Endothelial cell of umbilical vein (primary cell): ENCODE results near the gene CYB5D1. TPM values are rescaled to one million over a fixed set of nuclear protein-coding genes. Genes with fewer than 3 reads are reported as not detected.

ENCODE experiments used
- BruUV-seq: library from RNA; stranded (reverse); fragments of 400-500 nt; replicated peaks from 2 replicates; lab custom pipeline; 2021; lab: Mats Ljungman, UMichigan
- CTCF ChIA-PET: fragments of 300-600, 350-600 bp; sonication (Branson Sonifier 250); formaldehyde crosslinking; loops from one replicate; lab custom pipeline; 2021; ENCODE audit warnings: antibody characterized with exemption, inconsistent platforms; lab: Charles Lee
- POLR2A ChIA-PET: fragments of 300-600, 350-600 bp; sonication (Branson Sonifier 250); formaldehyde crosslinking; loops from one replicate; lab custom pipeline; 2021; ENCODE audit warnings: antibody characterized with exemption, inconsistent platforms; lab: Charles Lee
- DNase-seq: peaks from one replicate; pipeline ENCODE4 v3.0.0-alpha.2; 2011; ENCODE audit warnings: low read depth, low spot score
- FAIRE-seq: peaks from 2 replicates; lab custom pipeline; 2011; peaks lifted over from hg19 to GRCh38; lab: Jason Lieb, UNC
- H2AFZ ChIP-seq: 2 replicates; pipeline ENCODE4 v1.6.0; 2012; ENCODE audit warnings: low read depth, low read length, control low read depth, inconsistent platforms
- H3K27ac ChIP-seq: 2 replicates; pipeline ENCODE4 v1.5.1; 2011; ENCODE audit warnings: low read depth, mild to moderate bottlenecking, control low read depth, low read length, moderate library complexity; ENCODE audit not compliant: insufficient read depth
- H3K27me3 ChIP-seq, 2 experiments: 2 replicates each; pipeline versions ENCODE4 v1.6.0 to v1.6.1; 2011; ENCODE audit warnings: low read length in 2 of 2, mixed read lengths in 1 of 2; ENCODE audit not compliant: control insufficient read depth in 2 of 2, insufficient read depth in 2 of 2
- H3K36me3 ChIP-seq, 2 experiments: 2 replicates in 1 of 2; 3 replicates in 1 of 2; pipeline ENCODE4 v1.5.1; 2011; ENCODE audit warnings: low read length in 2 of 2, mild to moderate bottlenecking in 1 of 2, moderate library complexity in 1 of 2; ENCODE audit not compliant: control insufficient read depth in 2 of 2, insufficient read depth in 2 of 2; ENCODE audit errors: extremely low read depth in 1 of 2
- H3K4me1 ChIP-seq: 3 replicates; pipeline ENCODE4 v1.5.1; 2011; ENCODE audit warnings: mild to moderate bottlenecking, low read length; ENCODE audit not compliant: control insufficient read depth, insufficient read depth; ENCODE audit errors: extremely low read depth
- H3K4me2 ChIP-seq: 2 replicates; pipeline ENCODE4 v1.6.1; 2011; ENCODE audit warnings: low read length, control low read depth, mixed read lengths; ENCODE audit not compliant: insufficient read depth
- H3K4me3 ChIP-seq, 3 experiments: fragments of 200-600 bp in 1 of 3; sonication (generic), shearing (Covaris generic) in 1 of 3; replicated peaks in 1 of 3; 2 replicates each; pipeline ENCODE4 v1.5.1; 2011 to 2016; ENCODE audit warnings: control low read depth in 3 of 3, low read length in 3 of 3, mild to moderate bottlenecking in 2 of 3, inconsistent platforms in 1 of 3, low read depth in 1 of 3, moderate library complexity in 1 of 3; ENCODE audit not compliant: insufficient read depth in 1 of 3
- H3K79me2 ChIP-seq: 2 replicates; pipeline ENCODE4 v1.6.0; 2012; ENCODE audit warnings: low read length, inconsistent platforms; ENCODE audit not compliant: control insufficient read depth, insufficient read depth
- H3K9ac ChIP-seq: replicated peaks from 2 replicates; pipeline ENCODE3; 2011; ENCODE audit warnings: low read length, control low read depth; ENCODE audit not compliant: insufficient read depth; ENCODE audit errors: extremely low read depth
- H3K9me1 ChIP-seq: replicated peaks from 3 replicates; pipeline ENCODE4 v1.6.0; 2011; ENCODE audit warnings: mild to moderate bottlenecking, low read length; ENCODE audit not compliant: control insufficient read depth, insufficient read depth; ENCODE audit errors: extremely low read depth
- H3K9me3 ChIP-seq: replicated peaks from 2 replicates; pipeline ENCODE4 v1.5.1; 2012; ENCODE audit warnings: low read length, inconsistent platforms; ENCODE audit not compliant: control insufficient read depth, insufficient read depth
- H4K20me1 ChIP-seq: replicated peaks from 2 replicates; pipeline ENCODE3; 2011; ENCODE audit warnings: mild to moderate bottlenecking, low read length; ENCODE audit not compliant: control insufficient read depth, insufficient read depth; ENCODE audit errors: extremely low read depth
- CTCF ChIP-seq, 2 donors: IDR thresholded peaks; 1 replicate in 1 of 2; 2 replicates in 1 of 2; pipeline ENCODE4 v1.5.1; 2011; ENCODE audit warnings: low read length in 2 of 2, mild to moderate bottlenecking in 2 of 2, moderate library complexity in 2 of 2, control low read depth in 1 of 2, inconsistent platforms in 1 of 2, low read depth in 1 of 2; ENCODE audit not compliant: insufficient read depth in 1 of 2; ENCODE audit errors: extremely low read depth in 1 of 2
- EZH2 ChIP-seq: IDR thresholded peaks from 2 replicates; pipeline ENCODE4 v1.6.1; 2012; ENCODE audit warnings: borderline replicate concordance, low read depth, mild to moderate bottlenecking, moderate library complexity, low read length, inconsistent platforms; ENCODE audit not compliant: severe bottlenecking
- FOS ChIP-seq: IDR thresholded peaks from 2 replicates; pipeline ENCODE4 v1.6.1; 2011; ENCODE audit warnings: mild to moderate bottlenecking, low read length, moderate library complexity, borderline replicate concordance; ENCODE audit not compliant: insufficient read depth
- GATA2 ChIP-seq: IDR thresholded peaks from 2 replicates; pipeline ENCODE4 v1.7.0; 2011; ENCODE audit warnings: low read depth, mild to moderate bottlenecking, moderate library complexity, mixed read lengths, low read length; ENCODE audit not compliant: insufficient read length, insufficient read depth
- JUN ChIP-seq: IDR thresholded peaks from 2 replicates; pipeline ENCODE4 v1.6.1; 2011; ENCODE audit warnings: borderline replicate concordance, low read depth; ENCODE audit not compliant: insufficient read length, insufficient read depth
- MAX ChIP-seq: IDR thresholded peaks from 2 replicates; pipeline ENCODE4 v1.6.1; 2011; ENCODE audit not compliant: insufficient read depth, insufficient read length
- MYC ChIP-seq: IDR thresholded peaks from one replicate; pipeline ENCODE4 v1.6.1; 2011; ENCODE audit warnings: mild to moderate bottlenecking, low read depth, low read length
- POLR2A ChIP-seq: IDR thresholded peaks from 2 replicates; pipeline ENCODE4 v1.6.1; 2012; ENCODE audit warnings: low read depth, mild to moderate bottlenecking, control low read depth, low read length
- POLR2AphosphoS5 ChIP-seq: IDR thresholded peaks from 2 replicates; pipeline ENCODE4 v1.6.1; 2012; ENCODE audit warnings: low read depth, mild to moderate bottlenecking, control low read depth, low read length, moderate library complexity; ENCODE audit not compliant: insufficient read depth
- dilution Hi-C: fragments of 300-500 bp; cut with MboI; formaldehyde crosslinking; loops from one replicate; pipeline ENCODE4 v1.15.0; 2019; ENCODE audit warnings: low sequenced_read_pairs; ENCODE audit not compliant: extremely low pct_ligation_motif_present
- intact Hi-C: fragments of 100-400 bp; cut with micrococcal nuclease; formaldehyde crosslinking; loops from one replicate; pipeline ENCODE4 v1.10.0; 2022
- polyA plus RNA-seq, 4 experiments: library from polyadenylated mRNA; depleted of rRNA in 3 of 4; stranded (reverse) in 3 of 4; unstranded in 1 of 4; fragments of >200 nt; gene quantifications; 2 replicates each; pipeline versions ENCODE4 v1.2.1 to v1.2.3, GENCODE V29; 2011 to 2012; ENCODE audit warnings: missing spikeins in 1 of 4
- total RNA-seq: library from RNA; stranded (reverse); gene quantifications from 2 replicates; pipeline ENCODE4 v1.2.3, GENCODE V29; 2021

The CYB5D1 gene
- total and polyA plus RNA-seq, 2 donors (not counting 3 experiments of a cell fraction or from before 2014, with no cell fraction given): 9.4 to 18.1 TPM

GRCh38 chr17:7903154-7904103, 45.6 kb downstream of the CYB5D1 start:
- no peak overlapping the region for H3K4me2 ChIP-seq
- H3K4me1 ChIP-seq: no peaks in the 10 kb centered on the region
- TF ChIP-seq POLR2AphosphoS5: no peak
- no peak for TF ChIP-seq CTCF (IDR thresholded peaks at IDR 0.05; ENCODE audit: extremely low read depth in 1 of 2, insufficient read depth in 1 of 2, low read depth in 1 of 2, low read length in 2 of 2)
- no peak for TF ChIP-seq POLR2A
- no peak for TF ChIP-seq MAX
- TF ChIP-seq MYC: no peak
- TF ChIP-seq EZH2: no peak
- TF ChIP-seq FOS: no peak
- no peak for TF ChIP-seq JUN
- no peak for TF ChIP-seq GATA2
- BruUV-seq: TSS peak; percentile 23
- no peak for FAIRE-seq
- no peaks in the 10 kb centered on the region for H3K9me3 ChIP-seq
- intact Hi-C loops: no loop called here
- no peaks in the 10 kb centered on the region for H3K9me1 ChIP-seq
- dilution Hi-C loops: no loop called here
- no peak overlapping the region for H3K4me3 ChIP-seq
- no peak overlapping the region for H3K9ac ChIP-seq
- H3K27ac ChIP-seq: no peak overlapping the region
- CTCF ChIA-PET: interaction anchor here (1.8 kb wide), 1 partner anchor 68 kb away, joined by 4 read pairs; no protein-coding TSS in a partner anchor
- H4K20me1 ChIP-seq: no peaks in the 10 kb centered on the region
- H2AFZ ChIP-seq: no peak overlapping the region
- no peak for DNase-seq
- peaks cover 37 to 89% of the 10 kb centered on the region in 2 experiments for H3K36me3 ChIP-seq
- H3K79me2 ChIP-seq: no peaks in the 10 kb centered on the region
- POLR2A ChIA-PET: no interaction called here
- H3K27me3 ChIP-seq: no peaks in the 10 kb centered on the region
